ENCODE measurements around the gene OSER1. TPM values are rescaled to one million over a fixed set of nuclear protein-coding genes. Genes with fewer than 3 reads are reported as not detected.

The OSER1 gene
- total RNA-seq, 1 donor, result 46.7 TPM

GRCh38 chr20:44166008-44166407 lies 44.6 kb downstream of the OSER1 start:
- Histone ChIP-seq H3K79me2 (ENCODE audit: insufficient read depth, low read length) (no peaks in the 10 kb centered on the region), H3K4me1 (ENCODE audit: insufficient read depth, low read length) (peaks cover 9% of the 10 kb centered on the region), H3K36me3 (ENCODE audit: insufficient read depth, low read length) (no peaks in the 10 kb centered on the region), H3K9me3 (ENCODE audit: low read depth, low read length) (no peaks in the 10 kb centered on the region), H2AFZ (ENCODE audit: low read length) (no peak overlapping the region), H3K4me3 (ENCODE audit: insufficient read depth, low read length) (no peak overlapping the region), H3K27ac (ENCODE audit: low read depth, low read length) (no peak overlapping the region), H3K4me2 (ENCODE audit: insufficient read depth, low read length) (no peak overlapping the region), H4K20me1 (ENCODE audit: insufficient read depth, low read length) (no peaks in the 10 kb centered on the region), H3K27me3 (ENCODE audit: insufficient read depth, low read length) (peaks cover 15% of the 10 kb centered on the region)
- DNase-seq (ENCODE audit: insufficient read length, low spot score, missing footprints), result no peak
- no peak for TF ChIP-seq CTCF (IDR thresholded peaks at IDR 0.05; ENCODE audit: extremely low read depth, low read depth, low read length)

- no peaks in the 10 kb centered on the region for H3K36me3 ChIP-seq (ENCODE audit: insufficient read depth, low read length)
- H3K27me3 ChIP-seq (ENCODE audit: insufficient read depth, low read length), result peaks cover 13% of the 10 kb centered on the region
- H3K4me3 ChIP-seq (ENCODE audit: insufficient read depth, low read length), result no peak overlapping the region
- no peaks in the 10 kb centered on the region for H3K9me3 ChIP-seq (ENCODE audit: low read depth, low read length)
- H4K20me1 ChIP-seq (ENCODE audit: insufficient read depth, low read length), result no peaks in the 10 kb centered on the region
- no peaks in the 10 kb centered on the region for H3K79me2 ChIP-seq (ENCODE audit: insufficient read depth, low read length)
- H2AFZ ChIP-seq (ENCODE audit: low read length), result no peak overlapping the region
- no peak for TF ChIP-seq CTCF (IDR thresholded peaks at IDR 0.05; ENCODE audit: extremely low read depth, low read depth, low read length)
- no peaks in the 10 kb centered on the region for H3K4me1 ChIP-seq (ENCODE audit: insufficient read depth, low read length)
- no peak overlapping the region for H3K27ac ChIP-seq (ENCODE audit: low read depth, low read length)
- H3K4me2 ChIP-seq (ENCODE audit: insufficient read depth, low read length), result no peak overlapping the region
- no peak for DNase-seq (ENCODE audit: insufficient read length, low spot score, missing footprints)
Measured at GRCh38 chr20:44160133-44160532, 50.4 kb downstream of the OSER1 start.

GRCh38 chr20:44159711-44160110 lies 50.9 kb downstream of the OSER1 start:
- H3K4me1 ChIP-seq (ENCODE audit: insufficient read depth, low read length), result no peaks in the 10 kb centered on the region
- H3K4me3 ChIP-seq (ENCODE audit: insufficient read depth, low read length), result no peak overlapping the region
- no peaks in the 10 kb centered on the region for H4K20me1 ChIP-seq (ENCODE audit: insufficient read depth, low read length)
- H3K9me3 ChIP-seq (ENCODE audit: low read depth, low read length), result no peaks in the 10 kb centered on the region
- no peaks in the 10 kb centered on the region for H3K79me2 ChIP-seq (ENCODE audit: insufficient read depth, low read length)
- no peak overlapping the region for H3K4me2 ChIP-seq (ENCODE audit: insufficient read depth, low read length)
- DNase-seq (ENCODE audit: insufficient read length, low spot score, missing footprints), result peak; percentile 67
- no peak overlapping the region for H2AFZ ChIP-seq (ENCODE audit: low read length)
- no peak for TF ChIP-seq CTCF (IDR thresholded peaks at IDR 0.05; ENCODE audit: extremely low read depth, low read depth, low read length)
- H3K36me3 ChIP-seq (ENCODE audit: insufficient read depth, low read length), result no peaks in the 10 kb centered on the region
- no peak overlapping the region for H3K27ac ChIP-seq (ENCODE audit: low read depth, low read length)
- peaks cover 13% of the 10 kb centered on the region for H3K27me3 ChIP-seq (ENCODE audit: insufficient read depth, low read length)

- TF ChIP-seq CTCF (IDR thresholded peaks at IDR 0.05; ENCODE audit: extremely low read depth, low read depth, low read length), result no peak
- Histone ChIP-seq H3K9me3 (ENCODE audit: low read depth, low read length) (no peaks in the 10 kb centered on the region), H3K27ac (ENCODE audit: low read depth, low read length) (no peak overlapping the region), H3K27me3 (ENCODE audit: insufficient read depth, low read length) (peaks cover 13% of the 10 kb centered on the region), H3K36me3 (ENCODE audit: insufficient read depth, low read length) (no peaks in the 10 kb centered on the region), H3K4me1 (ENCODE audit: insufficient read depth, low read length) (no peaks in the 10 kb centered on the region), H2AFZ (ENCODE audit: low read length) (no peak overlapping the region), H3K4me2 (ENCODE audit: insufficient read depth, low read length) (no peak overlapping the region), H3K4me3 (ENCODE audit: insufficient read depth, low read length) (no peak overlapping the region), H4K20me1 (ENCODE audit: insufficient read depth, low read length) (no peaks in the 10 kb centered on the region), H3K79me2 (ENCODE audit: insufficient read depth, low read length) (no peaks in the 10 kb centered on the region)
- peak; percentile 72 for DNase-seq (ENCODE audit: insufficient read length, low spot score, missing footprints)
Measured at GRCh38 chr20:44159125-44159524, 51.4 kb downstream of the OSER1 start.

Measured in osteoblast (primary cell).